Measurements from ENCODE around the gene CISH. TPM values are rescaled to one million over a fixed set of nuclear protein-coding genes. Genes with fewer than 3 reads are reported as not detected.

CISH gene
- total and polyA plus RNA-seq, 9 of the 15 experiments (the other 6 are each of a cell fraction or from before 2014, with no cell fraction given) = 1.7 to 47.7 (median 18.3) TPM

DNA sequence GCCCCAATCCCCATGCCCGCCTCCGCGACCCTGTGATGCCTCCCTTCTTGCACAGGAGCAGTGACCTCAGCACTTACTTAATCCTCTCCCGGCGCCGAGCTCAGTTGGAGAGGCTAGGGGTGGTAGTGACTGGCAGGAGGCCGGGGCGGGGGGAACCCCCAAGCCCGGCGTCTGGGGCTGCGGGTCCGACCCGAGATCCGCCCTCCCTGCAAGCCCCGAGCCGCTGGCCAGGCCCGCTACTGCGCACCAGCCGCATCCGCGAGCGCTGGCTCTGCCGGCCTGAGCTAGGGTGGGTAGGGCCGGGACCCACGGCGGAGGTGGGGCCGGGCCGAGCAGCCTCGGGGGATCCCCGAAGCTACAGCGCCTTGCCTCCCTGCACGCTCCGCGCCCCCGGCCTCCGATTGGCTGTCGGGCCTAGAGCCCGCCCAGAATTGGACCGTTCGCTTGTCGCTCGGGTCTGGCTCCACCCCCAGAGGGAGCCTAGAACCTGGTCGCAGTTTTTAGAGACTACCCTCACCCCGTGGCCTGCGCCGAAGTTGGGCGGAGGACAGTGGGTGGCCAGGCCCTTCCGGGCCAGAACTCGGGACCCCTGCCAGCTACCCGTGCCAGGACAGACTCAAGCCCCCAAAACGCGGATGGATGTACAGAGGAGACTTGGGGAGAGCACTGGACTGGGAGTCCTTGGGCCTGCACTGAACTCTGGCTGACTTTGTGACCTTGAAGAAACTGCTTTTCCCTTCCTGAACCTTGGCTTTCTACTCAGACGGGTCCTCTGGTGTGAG lies 44.0 kb downstream of the CISH start, which contains the start of gene C3orf18 (continued):
- TF ChIP-seq, protein P1, sequence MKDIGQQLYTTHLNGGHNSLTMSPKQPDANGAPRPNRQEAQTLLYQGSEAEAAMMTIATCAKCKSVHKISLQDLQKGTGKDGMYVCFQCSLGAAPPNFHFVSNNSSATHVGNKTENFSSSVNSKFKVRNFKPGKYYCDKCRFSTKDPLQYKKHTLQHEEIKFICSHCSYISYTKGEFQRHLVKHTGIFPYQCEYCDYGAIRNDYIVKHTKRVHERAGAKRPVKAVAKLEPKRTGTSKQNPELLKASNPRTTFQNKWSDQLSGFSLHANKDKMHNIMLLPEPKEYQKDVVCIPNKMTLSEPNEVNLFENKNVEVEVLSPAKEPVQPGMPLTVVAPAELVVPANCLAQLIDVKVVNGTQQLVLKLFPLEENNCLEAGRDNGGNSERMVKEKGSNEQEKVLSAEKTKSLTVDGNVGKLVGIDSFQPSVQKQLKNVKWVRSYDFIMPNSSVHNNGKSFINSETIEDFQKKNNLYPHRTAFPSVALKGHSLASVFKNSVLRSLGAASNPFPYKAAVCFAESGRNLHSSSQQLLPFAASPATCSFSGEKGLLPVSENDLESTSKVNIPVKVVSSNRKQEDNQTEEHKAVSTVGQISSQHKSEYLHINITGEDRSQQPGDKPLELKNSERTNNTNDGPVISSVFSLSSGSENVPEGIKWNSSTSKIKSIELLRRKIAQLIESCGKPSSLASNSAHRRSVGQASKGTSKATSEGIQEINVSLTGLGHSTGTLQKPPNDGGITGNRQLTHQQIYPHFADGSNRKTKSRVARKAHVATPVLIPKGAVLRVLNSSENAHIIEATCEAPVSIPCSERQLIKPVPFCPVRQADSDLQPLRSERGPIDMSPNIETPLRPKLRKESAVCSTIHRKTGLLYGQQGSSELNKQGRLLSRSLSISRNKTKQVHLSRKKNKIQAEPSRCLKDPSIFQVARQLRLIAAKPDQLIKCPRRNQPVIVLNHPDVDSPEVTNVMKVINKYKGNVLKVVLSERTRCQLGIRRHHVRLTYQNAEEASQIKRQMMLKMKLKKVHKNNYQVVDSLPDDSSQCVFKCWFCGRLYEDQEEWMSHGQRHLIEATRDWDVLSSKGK (CRISPR knock-in tag; IDR thresholded peaks at IDR 0.05) = no peak
- TF ChIP-seq RBM25 (IDR thresholded peaks at IDR 0.05; ENCODE audit: low read depth, low read length, severe bottlenecking) = peak; percentile 97
- TF ChIP-seq SMARCA4 (IDR thresholded peaks at IDR 0.05) = no peak

DNA sequence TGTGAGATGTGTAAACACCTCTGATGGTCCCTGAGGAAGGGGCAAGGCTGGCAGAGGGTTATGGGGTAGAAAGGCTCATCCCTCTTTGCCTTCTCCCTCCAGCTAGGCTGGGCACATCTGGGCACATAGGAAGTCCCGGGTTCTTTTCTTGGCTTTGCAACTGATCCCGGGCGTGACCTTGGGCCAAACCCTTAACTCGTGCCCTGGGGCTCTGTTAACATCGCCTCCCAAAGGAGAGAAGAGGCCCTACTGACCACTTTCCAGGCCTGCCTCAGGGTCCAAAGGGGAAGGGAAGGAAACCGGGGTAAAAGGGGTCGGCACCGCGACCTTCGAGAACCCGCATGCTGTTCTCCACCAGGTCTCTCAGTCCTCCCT lies 44.6 kb downstream of the CISH start:
- ChIA-PET CTCF (ENCODE audit: low intra/inter-chr PET ratio) (no interaction called here), POLR2A (interaction anchor here (0.6 to 1.0 kb wide), 4 partner anchors 13 to 304 kb away, joined by 3 read pairs; no protein-coding TSS in a partner anchor)
- no peaks in the 10 kb centered on the region for H3K27me3 ChIP-seq (ENCODE audit: control insufficient read depth in 2 of 2, insufficient read depth in 2 of 2, low read length in 2 of 2)
- ATAC-seq = no peak
- peak overlapping the region; percentile 85; the same call in 1 of the 2 replicates for H3K4me2 ChIP-seq (ENCODE audit: insufficient read depth, low read length)
- WGBS (ENCODE audit: insufficient coverage, low coverage, missing lambda C conversion rate) = no CpG with 5 or more reads among the region's 11 CpGs
- H3K9me1 ChIP-seq (ENCODE audit: control insufficient read depth, insufficient read depth, low read length) = no peaks in the 10 kb centered on the region
- BruUV-seq (replicated peaks) = no TSS peak
- no peak for DNase-seq (ENCODE audit: extremely low read depth in 1 of 4, low spot score in 3 of 4)
- peaks cover 4% of the 10 kb centered on the region; the same call in 2 of the 3 replicates for H3K36me3 ChIP-seq (ENCODE audit: control insufficient read depth, insufficient read depth, low read length)
- no peaks in the 10 kb centered on the region for H4K20me1 ChIP-seq (replicated peaks; ENCODE audit: control insufficient read depth, insufficient read depth, low read length)
- peaks cover 16 to 22% of the 10 kb centered on the region in 2 experiments; a peak in 4 of 5 replicates for H3K4me1 ChIP-seq (replicated peaks in 1 of 2; ENCODE audit: control insufficient read depth in 2 of 2, insufficient read depth in 2 of 2, low read length in 2 of 2)
- in situ Hi-C loops (cut with MboI) (no loop called here), intact Hi-C loops (cut with micrococcal nuclease) (no loop called here)
- peak overlapping the region; percentile 90 for H3K4me3 ChIP-seq
- peak overlapping the region; percentile 92 for H2AFZ ChIP-seq (ENCODE audit: low read depth, low read length)
- H3K9me3 ChIP-seq (replicated peaks; ENCODE audit: control insufficient read depth, insufficient read depth, low read depth, low read length) = no peaks in the 10 kb centered on the region
- H3K79me2 ChIP-seq (ENCODE audit: control insufficient read depth, insufficient read depth, low read length) = peaks cover 15% of the 10 kb centered on the region
- peak overlapping the region in 1 of 2 experiments; percentile 83; a peak in 1 of 4 replicates for H3K9ac ChIP-seq (ENCODE audit: insufficient read depth in 1 of 2, low read depth in 2 of 2, low read length in 2 of 2)
- no peak for FAIRE-seq
- H3K27ac ChIP-seq (ENCODE audit: extremely low read depth, low read depth, low read length) = no peak overlapping the region
- no peak for TF ChIP-seq NFIC (IDR thresholded peaks at IDR 0.05)
- TF ChIP-seq MTF1 (CRISPR knock-in tag; IDR thresholded peaks at IDR 0.05; ENCODE audit: borderline replicate concordance) = no peak
- no peak for TF ChIP-seq SLC30A9 (CRISPR knock-in tag; IDR thresholded peaks at IDR 0.05)
- no peak for TF ChIP-seq ZNF75A (CRISPR knock-in tag; IDR thresholded peaks at IDR 0.05)
- TF ChIP-seq ZNF695 (CRISPR knock-in tag; IDR thresholded peaks at IDR 0.05) = no peak
- no peak for TF ChIP-seq SAFB2 (IDR thresholded peaks at IDR 0.05; ENCODE audit: borderline replicate concordance, low read depth, low read length, severe bottlenecking)
- TF ChIP-seq ZNF668 (CRISPR knock-in tag; IDR thresholded peaks at IDR 0.05) = no peak
- no peak for TF ChIP-seq RAD51 (IDR thresholded peaks at IDR 0.05; ENCODE audit: borderline replicate concordance, low read depth)
- TF ChIP-seq FOXK1 (CRISPR knock-in tag; IDR thresholded peaks at IDR 0.05; ENCODE audit: borderline replicate concordance) = no peak
- no peak for TF ChIP-seq GATA2 (CRISPR knock-in tag; IDR thresholded peaks at IDR 0.05)
- no peak for TF ChIP-seq DPF2 (IDR thresholded peaks at IDR 0.05)
- TF ChIP-seq, protein P2, sequence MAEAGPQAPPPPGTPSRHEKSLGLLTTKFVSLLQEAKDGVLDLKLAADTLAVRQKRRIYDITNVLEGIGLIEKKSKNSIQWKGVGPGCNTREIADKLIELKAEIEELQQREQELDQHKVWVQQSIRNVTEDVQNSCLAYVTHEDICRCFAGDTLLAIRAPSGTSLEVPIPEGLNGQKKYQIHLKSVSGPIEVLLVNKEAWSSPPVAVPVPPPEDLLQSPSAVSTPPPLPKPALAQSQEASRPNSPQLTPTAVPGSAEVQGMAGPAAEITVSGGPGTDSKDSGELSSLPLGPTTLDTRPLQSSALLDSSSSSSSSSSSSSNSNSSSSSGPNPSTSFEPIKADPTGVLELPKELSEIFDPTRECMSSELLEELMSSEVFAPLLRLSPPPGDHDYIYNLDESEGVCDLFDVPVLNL (CRISPR knock-in tag; IDR thresholded peaks at IDR 0.05; ENCODE audit: low read depth) = no peak
- TF ChIP-seq, protein P3, sequence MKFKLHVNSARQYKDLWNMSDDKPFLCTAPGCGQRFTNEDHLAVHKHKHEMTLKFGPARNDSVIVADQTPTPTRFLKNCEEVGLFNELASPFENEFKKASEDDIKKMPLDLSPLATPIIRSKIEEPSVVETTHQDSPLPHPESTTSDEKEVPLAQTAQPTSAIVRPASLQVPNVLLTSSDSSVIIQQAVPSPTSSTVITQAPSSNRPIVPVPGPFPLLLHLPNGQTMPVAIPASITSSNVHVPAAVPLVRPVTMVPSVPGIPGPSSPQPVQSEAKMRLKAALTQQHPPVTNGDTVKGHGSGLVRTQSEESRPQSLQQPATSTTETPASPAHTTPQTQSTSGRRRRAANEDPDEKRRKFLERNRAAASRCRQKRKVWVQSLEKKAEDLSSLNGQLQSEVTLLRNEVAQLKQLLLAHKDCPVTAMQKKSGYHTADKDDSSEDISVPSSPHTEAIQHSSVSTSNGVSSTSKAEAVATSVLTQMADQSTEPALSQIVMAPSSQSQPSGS (CRISPR knock-in tag; IDR thresholded peaks at IDR 0.05) = no peak

All from K562 (cell line).